GM21576 (cell line): ENCODE results near the gene MIF4GD.
"Not testable (repeated sequence)": the region's sequence is repeated elsewhere in the genome, so short reads cannot be mapped to it uniquely, and the experiment has no call there.

ENCODE experiments used
- ATAC-seq: cut with Tn5 transposase; IDR thresholded peaks from one replicate; pipeline ENCODE4 v1.9.1; 2021; ENCODE audit warnings: mild to moderate bottlenecking, moderate library complexity; ENCODE audit not compliant: unreplicated experiment

MIF4GD gene

GRCh38 chr17:75289115-75289831, 18.2 kb upstream of the MIF4GD start, which contains the start of gene SLC25A19:
Gene SLC25A19 (minus strand): TSS chr17:75289433. CDS start chr17:75286764, 2,669 bp downstream.
- peak; percentile 91 for ATAC-seq

- ATAC-seq: no peak
Measured at GRCh38 chr17:75288770-75289114, 17.7 kb upstream of the MIF4GD start.

DNA sequence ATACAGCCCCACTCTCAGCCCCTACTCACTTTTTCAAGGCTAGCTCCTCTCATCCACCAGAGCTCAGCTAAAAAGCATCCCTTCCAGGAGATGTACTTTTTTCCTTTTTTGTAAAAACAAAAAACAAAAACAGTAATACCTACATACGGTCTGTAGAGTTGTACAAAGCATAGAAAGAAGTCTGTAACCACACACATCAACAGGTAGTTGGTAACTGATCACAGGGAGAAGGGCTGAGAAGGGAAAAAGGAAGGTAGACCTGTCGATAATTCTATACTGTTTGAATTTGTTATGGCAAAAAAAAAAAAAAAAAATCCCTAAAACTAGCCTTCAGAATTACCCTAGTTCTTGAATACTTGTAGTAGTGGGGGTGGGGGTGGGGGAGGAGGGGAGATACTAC, 17.3 kb upstream of the MIF4GD start:
- no peak for ATAC-seq

- ATAC-seq: no peak
Measured at GRCh38 chr17:75287221-75287620, 16.2 kb upstream of the MIF4GD start.

DNA sequence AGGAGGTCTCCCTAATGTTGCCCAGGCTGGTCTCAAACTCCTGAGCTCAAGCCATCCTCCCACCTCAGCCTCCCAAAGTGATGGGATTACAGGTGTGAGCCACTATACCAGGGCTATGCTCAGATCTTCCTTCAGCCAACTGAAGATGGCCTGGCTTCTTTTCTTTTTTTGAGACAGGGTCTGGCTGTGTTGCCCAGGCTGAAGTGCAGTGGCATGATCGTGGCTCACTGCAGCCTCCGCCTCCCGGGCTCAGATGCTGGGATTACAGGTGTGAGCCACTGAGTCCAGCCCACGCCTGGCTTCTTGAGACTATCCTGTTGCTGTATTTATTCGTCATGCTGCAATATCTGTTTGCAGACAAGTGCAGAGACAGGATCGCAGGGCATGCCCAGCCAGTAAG, 14.1 kb upstream of the MIF4GD start:
- ATAC-seq: no peak

DNA sequence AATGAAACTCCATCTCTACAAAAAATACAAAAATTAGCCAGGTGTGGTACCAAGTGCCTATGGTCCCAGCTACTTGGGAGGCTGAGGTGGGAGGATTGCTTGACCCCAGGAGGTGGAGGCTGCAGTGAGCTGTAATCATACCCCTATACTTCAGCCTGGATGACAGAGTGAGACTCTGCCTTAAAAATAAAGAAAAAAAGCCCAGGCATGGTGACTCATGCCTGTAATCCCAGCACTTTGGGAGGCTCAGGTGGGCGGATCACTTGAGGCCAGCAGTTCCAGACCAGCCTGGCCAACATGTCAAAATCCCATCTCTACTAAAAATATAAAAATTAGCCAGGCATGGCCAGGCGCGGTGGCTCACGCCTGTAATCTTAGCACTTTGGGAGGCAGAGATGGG, 9.2 kb upstream of the MIF4GD start:
- not testable (repeated sequence) for ATAC-seq

DNA sequence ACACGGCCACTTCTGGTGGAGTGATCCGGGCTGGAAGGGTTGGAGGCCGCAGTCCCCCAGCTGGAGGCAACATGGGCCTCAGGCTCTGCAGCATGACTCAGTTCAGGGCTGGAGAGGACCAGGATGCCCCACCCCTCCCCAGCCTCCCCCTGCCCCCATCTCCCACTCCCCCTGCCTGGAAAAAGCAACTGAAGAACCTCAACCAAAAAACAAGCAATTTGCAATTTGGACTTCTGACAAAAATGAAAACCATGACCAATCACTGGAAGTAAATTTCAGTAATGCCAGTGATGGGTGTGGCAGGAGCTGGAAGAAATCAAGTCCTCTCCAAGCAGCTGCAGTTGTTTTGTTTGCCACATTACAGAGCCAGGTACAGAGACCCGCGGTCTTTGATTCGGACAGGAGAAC, 6.6 kb upstream of the MIF4GD start:
- no peak for ATAC-seq

GRCh38 chr17:75273977-75274708, 3.1 kb upstream of the MIF4GD start:
- ATAC-seq: no peak

DNA sequence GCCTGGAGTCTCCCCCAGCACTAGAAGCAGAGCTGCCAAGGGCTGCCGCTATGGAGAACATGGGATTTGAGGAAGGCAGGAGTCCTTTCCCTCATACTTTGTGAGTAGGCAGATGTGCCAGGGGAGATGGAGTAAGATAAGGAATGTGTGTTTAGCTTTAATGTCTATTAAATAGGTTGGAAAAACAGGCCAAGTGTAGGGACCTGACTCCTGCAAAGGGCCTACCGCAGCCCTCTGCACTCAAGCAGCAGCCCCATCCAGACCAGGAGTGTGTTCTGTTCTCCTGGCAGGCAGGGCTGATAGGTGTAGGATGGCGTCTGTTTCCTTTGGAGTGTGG, 1.8 kb upstream of the MIF4GD start:
- no peak for ATAC-seq

- ATAC-seq: no peak
Measured at GRCh38 chr17:75271955-75272847, 1.2 kb upstream of the MIF4GD start.

DNA sequence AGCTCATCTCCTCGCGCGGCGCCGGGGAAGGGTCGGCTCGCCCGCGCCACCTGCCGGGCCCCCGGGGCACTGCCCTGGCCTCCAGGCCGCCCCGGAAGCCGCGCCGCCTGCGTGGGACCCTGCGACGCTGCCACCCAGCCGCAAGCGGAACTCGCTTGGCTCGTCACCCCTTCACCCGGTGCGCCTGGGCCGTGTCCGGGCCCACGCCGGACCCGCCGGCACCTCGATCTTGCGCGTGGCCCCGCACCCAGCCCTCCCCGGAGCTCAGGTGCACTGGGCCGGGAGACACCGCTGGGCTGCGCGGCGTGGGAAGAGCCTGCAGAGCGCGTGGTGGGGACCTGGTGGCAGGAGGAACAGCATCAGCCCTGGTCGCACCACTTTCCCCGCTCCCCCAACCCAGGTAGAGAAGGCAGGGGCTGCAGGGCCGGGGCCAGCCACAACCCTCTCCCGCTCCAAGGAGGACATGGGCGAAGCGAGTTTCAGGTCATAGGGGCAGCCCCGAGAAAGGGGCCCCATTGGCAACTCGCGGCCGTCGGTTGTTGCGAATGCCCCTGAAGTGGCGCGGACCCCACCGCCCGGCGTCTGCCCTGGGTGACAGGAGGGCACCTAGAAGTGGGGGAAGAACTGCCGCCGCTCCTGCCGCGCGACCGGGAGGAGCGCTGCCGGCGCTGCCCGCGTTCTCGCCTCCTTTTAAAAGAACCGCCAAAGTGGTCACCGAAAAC, 363 bp upstream of the MIF4GD start:
- ATAC-seq: peak; percentile 58

GRCh38 chr17:75270218-75270965, 639 bp downstream of the MIF4GD start:
- ATAC-seq: peak; percentile 29

DNA sequence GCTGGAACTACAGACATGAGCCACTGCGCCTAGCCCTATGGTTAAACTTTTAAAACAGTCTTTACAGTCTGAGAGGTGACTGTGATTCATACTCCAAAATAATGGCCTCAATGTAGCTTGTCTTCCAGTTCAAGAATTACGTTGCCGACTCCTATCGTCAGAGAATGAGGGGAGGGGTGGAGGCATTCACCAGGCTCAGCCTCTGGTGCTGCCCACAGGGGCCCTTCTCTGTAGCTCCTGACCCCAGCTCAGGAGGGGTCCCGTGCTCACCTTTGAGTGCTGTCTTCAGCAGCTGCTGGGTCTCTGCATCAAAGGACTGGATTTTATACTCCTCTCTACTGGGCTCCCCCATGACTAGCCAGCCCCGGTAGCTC, 1.2 kb downstream of the MIF4GD start:
- ATAC-seq: no peak

DNA sequence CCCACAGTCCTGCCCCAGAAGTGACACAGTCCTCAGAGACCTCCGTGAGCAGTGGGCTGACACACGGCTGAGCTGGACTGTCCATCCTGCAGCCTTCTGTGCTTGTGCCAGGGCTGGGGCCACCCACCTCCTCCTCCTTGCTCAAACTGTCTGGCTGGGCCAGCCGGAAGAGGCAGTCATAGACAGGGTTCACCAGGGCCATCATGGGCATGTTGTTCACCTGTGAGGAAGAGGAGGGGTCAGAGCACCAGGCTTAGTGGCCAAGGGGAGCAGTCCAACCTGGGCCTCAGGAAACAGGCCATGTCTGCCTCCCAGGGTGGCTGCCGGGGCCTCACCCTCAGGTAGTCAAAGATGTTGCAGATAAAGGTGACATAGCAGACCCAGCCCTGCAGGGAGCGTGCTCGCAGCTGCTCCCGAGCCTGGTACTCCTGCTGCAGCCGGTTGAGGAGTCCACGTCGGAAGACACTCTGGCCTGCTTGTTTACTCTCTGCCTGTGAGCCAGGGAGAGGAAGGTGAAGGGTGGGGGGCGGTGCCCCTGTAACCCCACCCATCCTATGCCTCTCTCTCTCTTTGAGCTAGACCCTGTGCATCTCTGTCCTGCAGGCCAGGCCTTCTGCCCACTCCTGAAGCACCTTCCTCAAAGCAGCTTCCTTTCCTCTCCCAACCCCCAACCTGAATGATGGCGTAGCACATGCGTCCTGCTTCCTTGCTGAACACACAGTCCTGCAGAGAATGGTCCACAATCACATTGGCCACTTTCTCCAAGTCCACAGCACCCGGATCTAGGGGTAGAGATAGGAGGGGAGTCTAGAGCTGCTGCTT, 3.4 kb downstream of the MIF4GD start:
- ATAC-seq: no peak

- ATAC-seq: no peak
Measured at GRCh38 chr17:75267153-75267410, 3.9 kb downstream of the MIF4GD start.

DNA sequence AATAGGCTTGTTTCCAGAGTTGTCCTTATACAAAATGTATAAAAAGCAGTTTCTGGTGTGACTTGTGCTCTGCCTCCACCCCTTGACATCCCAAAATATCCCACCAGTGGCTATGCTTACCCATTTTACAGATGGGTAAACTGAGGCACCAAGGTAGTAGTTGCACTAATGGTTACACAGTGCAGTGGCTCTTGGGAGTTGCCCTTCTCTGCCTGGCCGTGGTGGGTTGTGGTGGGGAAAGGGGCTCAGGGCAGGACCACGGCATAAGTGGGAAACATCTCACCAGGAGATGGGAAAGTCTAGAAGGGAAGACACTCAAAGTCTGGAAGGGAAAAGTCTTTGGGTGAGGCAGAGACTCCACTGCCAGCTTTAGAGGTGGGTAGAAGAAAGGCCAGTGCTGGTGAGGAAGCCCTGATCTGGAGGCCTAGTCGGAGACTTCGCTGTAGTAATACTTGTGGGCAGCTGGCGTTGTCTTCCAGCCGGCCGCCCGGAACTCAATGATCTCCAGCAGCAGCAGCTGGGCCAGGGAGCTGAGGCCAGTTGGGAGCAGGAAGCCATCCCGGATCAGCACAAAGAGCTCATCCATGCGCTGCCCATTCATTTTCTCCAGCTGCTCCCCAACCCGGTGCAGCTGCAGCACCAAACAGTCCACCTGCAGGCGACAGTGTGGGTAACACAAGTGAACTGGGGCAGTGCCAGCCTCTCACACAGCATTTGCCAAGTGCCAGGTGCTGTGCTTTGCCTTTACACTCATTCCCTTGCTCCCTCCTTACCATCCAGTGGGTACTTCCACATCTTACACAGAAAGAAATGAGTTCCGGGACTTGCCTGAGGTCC, 4.5 kb downstream of the MIF4GD start:
- no peak for ATAC-seq

DNA sequence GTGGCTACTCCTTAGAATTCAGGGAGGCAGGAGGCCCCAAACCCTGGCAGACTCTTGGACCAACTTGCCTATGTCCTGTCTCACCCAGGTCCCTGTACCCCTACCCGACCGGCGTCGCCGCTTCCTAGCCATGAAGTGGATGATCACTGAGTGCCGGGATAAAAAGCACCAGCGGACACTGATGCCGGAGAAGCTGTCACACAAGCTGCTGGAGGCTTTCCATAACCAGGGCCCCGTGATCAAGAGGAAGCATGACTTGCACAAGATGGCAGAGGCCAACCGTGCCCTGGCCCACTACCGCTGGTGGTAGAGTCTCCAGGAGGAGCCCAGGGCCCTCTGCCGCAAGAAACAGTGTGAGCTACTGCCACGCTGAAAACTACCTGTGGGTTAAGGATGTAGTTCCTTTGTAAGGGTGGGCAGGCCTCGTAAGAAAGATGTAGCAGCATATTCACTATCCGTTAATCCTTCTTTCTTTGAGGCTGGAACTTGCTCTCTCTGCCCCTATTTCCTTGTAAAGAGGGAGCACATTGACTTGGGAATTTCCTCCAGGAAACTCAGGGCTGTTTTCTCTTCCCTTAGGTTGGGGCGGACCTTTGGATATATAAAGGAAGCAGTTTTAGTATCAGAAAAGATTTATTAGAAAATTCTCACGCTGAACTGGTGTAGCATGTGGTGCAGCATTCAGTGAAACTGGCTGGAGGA, 5.3 kb downstream of the MIF4GD start:
- ATAC-seq: no peak

- ATAC-seq: no peak
Measured at GRCh38 chr17:75263055-75263454, 8.0 kb downstream of the MIF4GD start.
